ENCODE results near the gene DOCK2.

DNA sequence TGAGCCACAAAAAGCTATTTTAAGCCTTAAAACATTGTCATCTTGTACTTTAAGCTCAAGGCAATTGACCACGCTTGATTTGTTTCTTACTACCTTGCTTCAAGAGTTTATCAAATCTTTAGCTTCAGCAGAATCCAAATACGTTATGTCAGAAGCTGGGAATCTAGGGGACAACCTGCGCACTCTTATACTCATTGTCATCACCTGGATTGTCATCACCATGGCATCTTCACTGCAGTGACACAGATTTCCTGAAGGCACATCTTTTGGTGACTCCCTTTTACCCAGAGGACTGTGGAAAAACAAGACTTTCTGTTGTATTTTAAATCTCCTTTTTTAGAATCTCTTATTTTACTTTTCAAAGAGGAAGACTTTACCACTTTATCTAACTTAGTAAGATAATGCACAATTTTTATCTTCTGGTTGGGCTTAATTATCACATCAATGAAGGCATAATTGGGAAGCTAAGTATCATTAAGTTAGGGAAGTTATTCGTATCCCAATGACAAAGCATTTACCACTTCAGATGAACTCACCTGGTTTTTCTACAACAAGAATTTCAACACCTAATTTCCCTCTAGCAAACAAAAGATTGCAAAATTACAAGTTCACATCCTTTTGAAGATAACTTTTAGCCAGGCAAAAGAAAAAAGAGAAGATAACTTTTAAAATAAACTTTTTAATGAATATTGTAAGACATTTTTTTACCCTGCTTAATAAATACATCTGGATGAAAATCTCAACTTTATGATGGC lies 162.0 kb downstream of the DOCK2 start:
- TF ChIP-seq, protein P1, sequence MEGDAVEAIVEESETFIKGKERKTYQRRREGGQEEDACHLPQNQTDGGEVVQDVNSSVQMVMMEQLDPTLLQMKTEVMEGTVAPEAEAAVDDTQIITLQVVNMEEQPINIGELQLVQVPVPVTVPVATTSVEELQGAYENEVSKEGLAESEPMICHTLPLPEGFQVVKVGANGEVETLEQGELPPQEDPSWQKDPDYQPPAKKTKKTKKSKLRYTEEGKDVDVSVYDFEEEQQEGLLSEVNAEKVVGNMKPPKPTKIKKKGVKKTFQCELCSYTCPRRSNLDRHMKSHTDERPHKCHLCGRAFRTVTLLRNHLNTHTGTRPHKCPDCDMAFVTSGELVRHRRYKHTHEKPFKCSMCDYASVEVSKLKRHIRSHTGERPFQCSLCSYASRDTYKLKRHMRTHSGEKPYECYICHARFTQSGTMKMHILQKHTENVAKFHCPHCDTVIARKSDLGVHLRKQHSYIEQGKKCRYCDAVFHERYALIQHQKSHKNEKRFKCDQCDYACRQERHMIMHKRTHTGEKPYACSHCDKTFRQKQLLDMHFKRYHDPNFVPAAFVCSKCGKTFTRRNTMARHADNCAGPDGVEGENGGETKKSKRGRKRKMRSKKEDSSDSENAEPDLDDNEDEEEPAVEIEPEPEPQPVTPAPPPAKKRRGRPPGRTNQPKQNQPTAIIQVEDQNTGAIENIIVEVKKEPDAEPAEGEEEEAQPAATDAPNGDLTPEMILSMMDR (IDR thresholded peaks at IDR 0.05; ENCODE audit: low read length): no peak
- TF ChIP-seq EZH2phosphoT487 (IDR thresholded peaks at IDR 0.05; ENCODE audit: low read length): no peak
- TF ChIP-seq EZH2 (optimal IDR thresholded peaks at IDR 0.05; ENCODE audit: low read depth, low read length): no peak

Data from MM.1S (cell line).